ENCODE data around the gene NRG3. TPM values are rescaled to one million over a fixed set of nuclear protein-coding genes. Genes with fewer than 3 reads are reported as not detected.

Gene NRG3
- total RNA-seq, 1 donor from 2014 or later: 6.1 TPM

- Mint-ChIP-seq H3K27ac (no peak overlapping the region), H3K36me3 (no peaks in the 10 kb centered on the region), H3K4me1 (ENCODE audit: unreplicated experiment) (peaks cover 3% of the 10 kb centered on the region), H3K9me3 (no peaks in the 10 kb centered on the region), H3K27me3 (no peaks in the 10 kb centered on the region), H3K4me3 (no peak overlapping the region)
- no peak for TF ChIP-seq CTCF (conservative IDR thresholded peaks at IDR 0.05)
- DNase-seq (ENCODE audit: extremely low spot score, unreplicated experiment): no peak
Measured at GRCh38 chr10:82538272-82538671, 663.3 kb downstream of the NRG3 start.

GRCh38 chr10:82543631-82544030, 668.6 kb downstream of the NRG3 start:
- no peaks in the 10 kb centered on the region for H3K27me3 Mint-ChIP-seq
- no peak overlapping the region for H3K4me3 Mint-ChIP-seq
- DNase-seq (ENCODE audit: extremely low spot score, unreplicated experiment): no peak
- TF ChIP-seq CTCF (conservative IDR thresholded peaks at IDR 0.05): no peak
- H3K9me3 Mint-ChIP-seq: no peaks in the 10 kb centered on the region
- no peak overlapping the region for H3K27ac Mint-ChIP-seq
- H3K4me1 Mint-ChIP-seq (ENCODE audit: unreplicated experiment): peaks cover 3% of the 10 kb centered on the region
- H3K36me3 Mint-ChIP-seq: no peaks in the 10 kb centered on the region

DNA sequence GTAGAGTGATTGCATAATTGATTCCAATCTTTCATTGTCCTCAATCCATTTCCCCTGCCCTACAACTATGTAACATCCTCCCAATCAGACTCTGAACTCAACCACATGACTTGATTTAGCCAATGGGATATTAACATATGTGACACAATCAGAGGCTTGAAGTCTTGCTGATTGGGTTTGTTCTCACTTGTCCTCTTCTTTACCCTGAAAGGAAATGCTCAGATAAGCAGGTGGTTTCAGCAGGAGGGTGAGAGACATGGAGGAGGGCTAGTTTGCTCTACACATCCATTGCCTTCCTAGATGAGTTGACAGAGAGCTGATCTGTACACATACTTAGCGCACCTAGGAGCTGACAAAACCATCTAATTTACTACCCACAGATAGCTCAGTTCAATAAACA, 669.4 kb downstream of the NRG3 start:
- peaks cover 3% of the 10 kb centered on the region for H3K4me1 Mint-ChIP-seq (ENCODE audit: unreplicated experiment)

GRCh38 chr10:82551506-82551905, 676.5 kb downstream of the NRG3 start:
- TF ChIP-seq CTCF (conservative IDR thresholded peaks at IDR 0.05): no peak

More for the DNA sequence above, 669.4 kb downstream of the NRG3 start:
- no peak for TF ChIP-seq CTCF (conservative IDR thresholded peaks at IDR 0.05)
- no peak overlapping the region for H3K4me3 Mint-ChIP-seq
- DNase-seq (ENCODE audit: extremely low spot score, unreplicated experiment): no peak
- no peak overlapping the region for H3K27ac Mint-ChIP-seq
- no peaks in the 10 kb centered on the region for H3K36me3 Mint-ChIP-seq
- H3K27me3 Mint-ChIP-seq: no peaks in the 10 kb centered on the region
- H3K9me3 Mint-ChIP-seq: no peaks in the 10 kb centered on the region

DNA sequence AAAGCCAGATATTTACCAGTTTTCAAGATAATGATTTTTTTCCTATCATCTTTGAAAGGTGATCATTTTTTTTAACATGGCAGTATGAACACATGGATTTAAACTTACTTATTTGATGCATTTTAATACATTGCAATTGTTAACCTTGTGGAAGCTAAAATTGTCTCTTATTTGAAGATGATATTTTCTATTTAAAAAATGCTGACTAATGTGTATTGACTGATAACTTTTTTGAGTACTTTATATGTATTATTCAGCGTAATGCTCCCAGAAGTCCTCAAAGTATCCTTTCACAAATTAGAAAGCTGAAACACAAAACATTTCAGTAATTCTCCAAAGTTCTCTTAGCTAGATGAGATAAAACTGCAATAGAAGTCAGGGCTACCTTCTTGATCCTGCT, 677.3 kb downstream of the NRG3 start:
- Mint-ChIP-seq H3K9me3 (no peaks in the 10 kb centered on the region), H3K4me3 (no peak overlapping the region), H3K4me1 (ENCODE audit: unreplicated experiment) (peaks cover 6% of the 10 kb centered on the region), H3K27ac (no peak overlapping the region), H3K36me3 (no peaks in the 10 kb centered on the region), H3K27me3 (peaks cover 2% of the 10 kb centered on the region)
- no peak for DNase-seq (ENCODE audit: extremely low spot score, unreplicated experiment)
- TF ChIP-seq CTCF (conservative IDR thresholded peaks at IDR 0.05): no peak

More at GRCh38 chr10:82551506-82551905, 676.5 kb downstream of the NRG3 start:
- Mint-ChIP-seq H3K4me1 (ENCODE audit: unreplicated experiment) (peaks cover 6% of the 10 kb centered on the region), H3K27ac (no peak overlapping the region), H3K4me3 (no peak overlapping the region), H3K27me3 (peaks cover 2% of the 10 kb centered on the region), H3K9me3 (no peaks in the 10 kb centered on the region), H3K36me3 (no peaks in the 10 kb centered on the region)
- DNase-seq (ENCODE audit: extremely low spot score, unreplicated experiment): no peak

- Mint-ChIP-seq H3K4me1 (ENCODE audit: unreplicated experiment) (peaks cover 6% of the 10 kb centered on the region), H3K27me3 (peaks cover 2% of the 10 kb centered on the region), H3K36me3 (no peaks in the 10 kb centered on the region), H3K27ac (no peak overlapping the region), H3K9me3 (no peaks in the 10 kb centered on the region), H3K4me3 (no peak overlapping the region)
- TF ChIP-seq CTCF (conservative IDR thresholded peaks at IDR 0.05): no peak
- no peak for DNase-seq (ENCODE audit: extremely low spot score, unreplicated experiment)
Measured at GRCh38 chr10:82554381-82554780, 679.4 kb downstream of the NRG3 start.

Measured in type B pancreatic cell (in vitro differentiated cells).